Neural progenitor cell (in vitro differentiated cells): Measurements from ENCODE around the gene P2RY12.

ENCODE experiments used
- EZH2 ChIP-seq: fragments of 200-600 bp; sonication (generic); IDR thresholded peaks from 2 replicates; pipeline ENCODE4 v1.6.1; 2017; ENCODE audit warnings: antibody characterized with exemption, mild to moderate bottlenecking, moderate library complexity
- TF ChIP-seq, protein P1 (sequence below): fragments of 200-600 bp; sonication (generic); IDR thresholded peaks from 2 replicates; pipeline ENCODE4 v1.5.1; 2017; ENCODE audit warnings: antibody characterized with exemption, mild to moderate bottlenecking

- TF ChIP-seq, protein P1, sequence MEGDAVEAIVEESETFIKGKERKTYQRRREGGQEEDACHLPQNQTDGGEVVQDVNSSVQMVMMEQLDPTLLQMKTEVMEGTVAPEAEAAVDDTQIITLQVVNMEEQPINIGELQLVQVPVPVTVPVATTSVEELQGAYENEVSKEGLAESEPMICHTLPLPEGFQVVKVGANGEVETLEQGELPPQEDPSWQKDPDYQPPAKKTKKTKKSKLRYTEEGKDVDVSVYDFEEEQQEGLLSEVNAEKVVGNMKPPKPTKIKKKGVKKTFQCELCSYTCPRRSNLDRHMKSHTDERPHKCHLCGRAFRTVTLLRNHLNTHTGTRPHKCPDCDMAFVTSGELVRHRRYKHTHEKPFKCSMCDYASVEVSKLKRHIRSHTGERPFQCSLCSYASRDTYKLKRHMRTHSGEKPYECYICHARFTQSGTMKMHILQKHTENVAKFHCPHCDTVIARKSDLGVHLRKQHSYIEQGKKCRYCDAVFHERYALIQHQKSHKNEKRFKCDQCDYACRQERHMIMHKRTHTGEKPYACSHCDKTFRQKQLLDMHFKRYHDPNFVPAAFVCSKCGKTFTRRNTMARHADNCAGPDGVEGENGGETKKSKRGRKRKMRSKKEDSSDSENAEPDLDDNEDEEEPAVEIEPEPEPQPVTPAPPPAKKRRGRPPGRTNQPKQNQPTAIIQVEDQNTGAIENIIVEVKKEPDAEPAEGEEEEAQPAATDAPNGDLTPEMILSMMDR: no peak
- no peak for TF ChIP-seq EZH2
These were observed 26.5 kb upstream of the P2RY12 start for GRCh38 chr3:151410891-151411559.
